K562 (cell line): ENCODE data around the gene POMP. TPM values are rescaled to one million over a fixed set of nuclear protein-coding genes. Genes with fewer than 3 reads are reported as not detected.

Experiments used
- ARID2 ChIP-seq: fragments of 450-650 bp; IDR thresholded peaks from 2 replicates; pipeline ENCODE4 v1.6.1; 2017; ENCODE audit warnings: antibody characterized with exemption, mild to moderate bottlenecking
- ATF1 ChIP-seq, 2 experiments: fragments of 450-650 bp in 1 of 2; IDR thresholded peaks; 2 replicates each; pipeline ENCODE4 v1.6.1; 2016; ENCODE audit warnings: missing compliant biosample characterization in 1 of 2, missing genetic modification characterization in 1 of 2
- ATF7 ChIP-seq: fragments of 450-650 bp; IDR thresholded peaks from 2 replicates; pipeline ENCODE4 v1.7.1; 2014; ENCODE audit warnings: mild to moderate bottlenecking, moderate library complexity
- CREB1 ChIP-seq, 2 experiments: sonication (generic) in 1 of 2; formaldehyde crosslinking in 1 of 2; IDR thresholded peaks; 2 replicates each; pipeline versions ENCODE4 v1.6.1 to v1.8.0; 2012 to 2022; ENCODE audit warnings: inconsistent platforms in 1 of 2, mild to moderate bottlenecking in 1 of 2, missing genetic modification reagents in 1 of 2, moderate library complexity in 1 of 2
- NCOA1 ChIP-seq: fragments of 450-650 bp; IDR thresholded peaks from 2 replicates; pipeline ENCODE4 v1.6.1; 2016; ENCODE audit warnings: low read depth
- NFE2 ChIP-seq: IDR thresholded peaks from 2 replicates; pipeline ENCODE4 v1.6.1; 2014; ENCODE audit warnings: antibody characterized with exemption, low read depth
- NRF1 ChIP-seq, 2 experiments: fragments of 450-650 bp; IDR thresholded peaks in 1 of 2; conservative IDR thresholded peaks in 1 of 2; 2 replicates each; pipeline ENCODE4 v1.6.1; 2014; ENCODE audit warnings: mild to moderate bottlenecking in 2 of 2
- POLR2A ChIP-seq: fragments of 450-650 bp; conservative IDR thresholded peaks from 2 replicates; pipeline ENCODE4 v1.6.1; 2016
- POLR2AphosphoS5 ChIP-seq: IDR thresholded peaks from 2 replicates; pipeline ENCODE4 v1.6.1; 2011; ENCODE audit warnings: mild to moderate bottlenecking, low read depth, low read length, moderate library complexity; ENCODE audit not compliant: control insufficient read depth, insufficient read depth
- PTRF ChIP-seq: fragments of 450-650 bp; IDR thresholded peaks from 2 replicates; pipeline ENCODE4 v1.6.1; 2016; ENCODE audit warnings: mild to moderate bottlenecking, missing genetic modification characterization, missing compliant biosample characterization
- RBBP5 ChIP-seq: fragments of 200-600 bp; sonication (generic); IDR thresholded peaks from 2 replicates; pipeline ENCODE4 v1.6.1; 2012; ENCODE audit warnings: borderline replicate concordance, mild to moderate bottlenecking, low read length, control low read depth, inconsistent platforms; ENCODE audit not compliant: insufficient read depth, poor library complexity, severe bottlenecking
- RBM34 ChIP-seq: fragments of 200-400 bp; formaldehyde crosslinking; IDR thresholded peaks from 2 replicates; pipeline ENCODE4 v1.6.1; 2018; ENCODE audit warnings: low read length, borderline replicate concordance; ENCODE audit not compliant: insufficient read depth
- SMAD2 ChIP-seq: fragments of 150-350 bp; IDR thresholded peaks from 2 replicates; pipeline ENCODE4 v1.6.1; 2014; ENCODE audit warnings: low read depth, mild to moderate bottlenecking, low read length
- SUPT5H ChIP-seq: fragments of 450-650 bp; IDR thresholded peaks from 2 replicates; pipeline ENCODE4 v1.6.1; 2016
- YY1 ChIP-seq, 3 experiments: IDR thresholded peaks; 2 replicates each; pipeline ENCODE4 v1.6.1; 2011; ENCODE audit warnings: low read length in 2 of 3, mild to moderate bottlenecking in 2 of 3, moderate library complexity in 2 of 3, borderline replicate concordance in 1 of 3, control low read depth in 1 of 3, low read depth in 1 of 3; ENCODE audit not compliant: insufficient read depth in 3 of 3, insufficient replicate concordance in 2 of 3, control insufficient read depth in 1 of 3, insufficient read length in 1 of 3; ENCODE audit errors: extremely low read depth in 1 of 3
- ZFP36 ChIP-seq: fragments of 150-350 bp; IDR thresholded peaks from 2 replicates; pipeline ENCODE4 v1.6.1; 2018; ENCODE audit warnings: low read length, low read depth; ENCODE audit not compliant: partially characterized antibody
- polyA plus RNA-seq, 8 experiments: library from polyadenylated mRNA; depleted of rRNA in 4 of 8; stranded (reverse) in 5 of 8; unstranded in 3 of 8; fragments of >200 nt; fragmentation: Nextera tagmentation in 2 of 8; fragmentation: Illumina TruSeq in 1 of 8; extraction: Ambion mirVana in 2 of 8; extraction: Trizol in 1 of 8; gene quantifications; 2 replicates each; pipeline versions ENCODE4 v1.2.1 to v1.2.3, GENCODE V29; 2011 to 2014; ENCODE audit warnings: inconsistent platforms in 1 of 8, missing spikeins in 1 of 8
- total RNA-seq, 7 experiments: library from RNA; depleted of rRNA in 6 of 7; stranded (reverse); fragments of >200 nt in 6 of 7; fragmentation: Illumina TruSeq in 2 of 7; extraction: Trizol in 2 of 7; gene quantifications; 2 replicates each; pipeline versions ENCODE4 v1.2.1 to v1.2.3, GENCODE V29; 2011 to 2021; ENCODE audit warnings: low replicate concordance in 1 of 7
- TF ChIP-seq, protein P1 (sequence below): fragments of 200-800 bp; sonication (Bioruptor generic); IDR thresholded peaks from 2 replicates; pipeline ENCODE4 v1.6.1; 2017; ENCODE audit warnings: missing genetic modification characterization, missing compliant biosample characterization
- TF ChIP-seq, protein P2 (sequence below): sonication (generic); formaldehyde crosslinking; IDR thresholded peaks from 2 replicates; pipeline ENCODE4 v1.8.0; 2022; ENCODE audit warnings: mild to moderate bottlenecking, missing genetic modification reagents, borderline replicate concordance
- TF ChIP-seq, protein P3 (sequence below): sonication (generic); formaldehyde crosslinking; IDR thresholded peaks from 2 replicates; pipeline ENCODE4 v1.8.0; 2022; ENCODE audit warnings: missing genetic modification reagents, mild to moderate bottlenecking, moderate library complexity, borderline replicate concordance
- TF ChIP-seq, protein P4 (sequence below): fragments of 450-650 bp; IDR thresholded peaks from 2 replicates; pipeline ENCODE4 v1.6.1; 2016; ENCODE audit warnings: borderline replicate concordance

The POMP gene
- total and polyA plus RNA-seq, 9 of the 15 experiments (the other 6 are each of a cell fraction or from before 2014, with no cell fraction given), result 69.2 to 647 (median 118) TPM

DNA sequence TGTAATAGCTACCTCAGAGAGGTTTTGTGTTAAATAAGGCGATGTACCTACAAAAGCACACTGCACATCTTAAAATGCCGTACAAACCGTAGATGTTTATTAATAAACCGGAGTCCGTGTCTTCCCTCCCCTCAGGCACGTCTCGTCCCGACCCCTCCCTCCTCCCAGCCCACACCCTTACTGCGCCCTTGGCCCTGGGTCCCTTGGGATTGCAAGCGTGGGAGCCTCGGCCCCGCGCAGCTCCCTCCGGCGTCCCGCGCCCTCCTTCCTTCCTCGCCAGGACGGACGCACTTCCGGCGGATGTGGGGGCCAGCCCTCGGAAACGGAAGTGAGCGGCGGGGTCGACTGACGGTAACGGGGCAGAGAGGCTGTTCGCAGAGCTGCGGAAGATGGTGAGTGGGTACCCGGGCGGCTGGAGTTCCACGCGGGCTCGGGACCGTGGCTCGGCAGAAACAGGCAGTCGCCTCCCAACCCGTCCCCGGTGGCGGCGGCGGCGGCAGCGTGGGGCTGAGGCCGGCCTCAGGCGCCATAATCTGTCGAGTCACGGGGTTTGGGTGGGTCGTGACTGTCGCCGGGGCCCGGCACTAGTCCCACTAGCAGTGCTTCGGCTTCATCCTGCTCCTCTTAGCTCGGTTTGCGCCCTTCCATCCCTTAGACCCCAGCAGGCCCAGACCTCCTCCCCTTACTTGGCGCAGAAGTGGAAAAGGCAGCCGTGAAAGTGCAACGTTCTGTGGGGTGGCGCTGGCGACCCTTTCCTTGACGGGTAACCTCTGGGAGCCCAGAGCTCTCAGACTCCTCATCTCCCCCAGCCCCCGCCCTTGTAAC lies at the start of gene POMP (continued):
- TF ChIP-seq, protein P1, sequence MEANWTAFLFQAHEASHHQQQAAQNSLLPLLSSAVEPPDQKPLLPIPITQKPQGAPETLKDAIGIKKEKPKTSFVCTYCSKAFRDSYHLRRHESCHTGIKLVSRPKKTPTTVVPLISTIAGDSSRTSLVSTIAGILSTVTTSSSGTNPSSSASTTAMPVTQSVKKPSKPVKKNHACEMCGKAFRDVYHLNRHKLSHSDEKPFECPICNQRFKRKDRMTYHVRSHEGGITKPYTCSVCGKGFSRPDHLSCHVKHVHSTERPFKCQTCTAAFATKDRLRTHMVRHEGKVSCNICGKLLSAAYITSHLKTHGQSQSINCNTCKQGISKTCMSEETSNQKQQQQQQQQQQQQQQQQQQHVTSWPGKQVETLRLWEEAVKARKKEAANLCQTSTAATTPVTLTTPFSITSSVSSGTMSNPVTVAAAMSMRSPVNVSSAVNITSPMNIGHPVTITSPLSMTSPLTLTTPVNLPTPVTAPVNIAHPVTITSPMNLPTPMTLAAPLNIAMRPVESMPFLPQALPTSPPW, result peak; percentile 61
- TF ChIP-seq SUPT5H (peak; percentile 92), ARID2 (no peak), SMAD2 (no peak), ATF7 (peak; percentile 42; the same call in 1 of the 2 replicates), CREB1 (IDR thresholded peaks at IDR 0.05) (no peak), CREB1 (CRISPR knock-in tag; IDR thresholded peaks at IDR 0.05) (peak; percentile 66), POLR2AphosphoS5 (peak; percentile 81), NFE2 (peak; percentile 57), ATF1 (CRISPR knock-in tag; IDR thresholded peaks at IDR 0.05) (no peak), ATF1 (tag; IDR thresholded peaks at IDR 0.05) (peak; percentile 85), RBBP5 (peak; percentile 87), POLR2A (peak; percentile 93), RBM34 (no peak), NRF1 (conservative IDR thresholded peaks at IDR 0.05 in 1 of 2, IDR thresholded peaks at IDR 0.05 in 1 of 2) (peak; percentile 85 to 87), YY1 (IDR thresholded peaks at IDR 0.05; ENCODE audit: borderline replicate concordance in 1 of 3, control insufficient read depth in 1 of 3, extremely low read depth in 1 of 3, insufficient read depth in 3 of 3, insufficient read length in 1 of 3, insufficient replicate concordance in 2 of 3, low read depth in 1 of 3, low read length in 2 of 3) (peak in 2 of 3 experiments; percentile 46 to 64), ZFP36 (no peak), NCOA1 (peak; percentile 44; the same call in 1 of the 2 replicates), PTRF (tag) (no peak)
- TF ChIP-seq, protein P2, sequence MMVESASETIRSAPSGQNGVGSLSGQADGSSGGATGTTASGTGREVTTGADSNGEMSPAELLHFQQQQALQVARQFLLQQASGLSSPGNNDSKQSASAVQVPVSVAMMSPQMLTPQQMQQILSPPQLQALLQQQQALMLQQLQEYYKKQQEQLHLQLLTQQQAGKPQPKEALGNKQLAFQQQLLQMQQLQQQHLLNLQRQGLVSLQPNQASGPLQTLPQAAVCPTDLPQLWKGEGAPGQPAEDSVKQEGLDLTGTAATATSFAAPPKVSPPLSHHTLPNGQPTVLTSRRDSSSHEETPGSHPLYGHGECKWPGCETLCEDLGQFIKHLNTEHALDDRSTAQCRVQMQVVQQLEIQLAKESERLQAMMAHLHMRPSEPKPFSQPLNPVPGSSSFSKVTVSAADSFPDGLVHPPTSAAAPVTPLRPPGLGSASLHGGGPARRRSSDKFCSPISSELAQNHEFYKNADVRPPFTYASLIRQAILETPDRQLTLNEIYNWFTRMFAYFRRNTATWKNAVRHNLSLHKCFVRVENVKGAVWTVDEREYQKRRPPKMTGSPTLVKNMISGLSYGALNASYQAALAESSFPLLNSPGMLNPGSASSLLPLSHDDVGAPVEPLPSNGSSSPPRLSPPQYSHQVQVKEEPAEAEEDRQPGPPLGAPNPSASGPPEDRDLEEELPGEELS (CRISPR knock-in tag), result 0 out of 2 replicates have a peak, but pooled peaks have one; percentile 58
- TF ChIP-seq, protein P3, sequence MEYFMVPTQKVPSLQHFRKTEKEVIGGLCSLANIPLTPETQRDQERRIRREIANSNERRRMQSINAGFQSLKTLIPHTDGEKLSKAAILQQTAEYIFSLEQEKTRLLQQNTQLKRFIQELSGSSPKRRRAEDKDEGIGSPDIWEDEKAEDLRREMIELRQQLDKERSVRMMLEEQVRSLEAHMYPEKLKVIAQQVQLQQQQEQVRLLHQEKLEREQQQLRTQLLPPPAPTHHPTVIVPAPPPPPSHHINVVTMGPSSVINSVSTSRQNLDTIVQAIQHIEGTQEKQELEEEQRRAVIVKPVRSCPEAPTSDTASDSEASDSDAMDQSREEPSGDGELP (CRISPR knock-in tag), result peak; percentile 52; the same call in 1 of the 2 replicates
- TF ChIP-seq, protein P4, sequence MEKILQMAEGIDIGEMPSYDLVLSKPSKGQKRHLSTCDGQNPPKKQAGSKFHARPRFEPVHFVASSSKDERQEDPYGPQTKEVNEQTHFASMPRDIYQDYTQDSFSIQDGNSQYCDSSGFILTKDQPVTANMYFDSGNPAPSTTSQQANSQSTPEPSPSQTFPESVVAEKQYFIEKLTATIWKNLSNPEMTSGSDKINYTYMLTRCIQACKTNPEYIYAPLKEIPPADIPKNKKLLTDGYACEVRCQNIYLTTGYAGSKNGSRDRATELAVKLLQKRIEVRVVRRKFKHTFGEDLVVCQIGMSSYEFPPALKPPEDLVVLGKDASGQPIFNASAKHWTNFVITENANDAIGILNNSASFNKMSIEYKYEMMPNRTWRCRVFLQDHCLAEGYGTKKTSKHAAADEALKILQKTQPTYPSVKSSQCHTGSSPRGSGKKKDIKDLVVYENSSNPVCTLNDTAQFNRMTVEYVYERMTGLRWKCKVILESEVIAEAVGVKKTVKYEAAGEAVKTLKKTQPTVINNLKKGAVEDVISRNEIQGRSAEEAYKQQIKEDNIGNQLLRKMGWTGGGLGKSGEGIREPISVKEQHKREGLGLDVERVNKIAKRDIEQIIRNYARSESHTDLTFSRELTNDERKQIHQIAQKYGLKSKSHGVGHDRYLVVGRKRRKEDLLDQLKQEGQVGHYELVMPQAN, result peak; percentile 74; the same call in 1 of the 2 replicates
